Type B pancreatic cell (in vitro differentiated cells): ENCODE results near the gene TRPM3. TPM values are rescaled to one million over a fixed set of nuclear protein-coding genes. Genes with fewer than 3 reads are reported as not detected.

Experiments
- DNase-seq: peaks from one replicate; pipeline ENCODE4 v3.0.0; 2021; ENCODE audit warnings: mixed read lengths; ENCODE audit not compliant: unreplicated experiment; ENCODE audit errors: extremely low spot score
- H3K27ac Mint-ChIP-seq: 2 replicates; pipeline ENCODE4 v1.8.0; 2021; ENCODE audit warnings: mild to moderate bottlenecking, mixed read lengths
- H3K27me3 Mint-ChIP-seq: 2 replicates; pipeline ENCODE4 v1.8.0; 2021; ENCODE audit warnings: mixed read lengths
- H3K36me3 Mint-ChIP-seq: 2 replicates; pipeline ENCODE4 v1.8.0; 2021; ENCODE audit warnings: mixed read lengths
- H3K4me1 Mint-ChIP-seq: one replicate; pipeline ENCODE4 v1.8.0; 2021; ENCODE audit warnings: mixed read lengths; ENCODE audit not compliant: unreplicated experiment
- H3K4me3 Mint-ChIP-seq: 2 replicates; pipeline ENCODE4 v1.8.0; 2021; ENCODE audit warnings: mild to moderate bottlenecking, mixed read lengths
- H3K9me3 Mint-ChIP-seq: 2 replicates; pipeline ENCODE4 v1.8.0; 2021; ENCODE audit warnings: mixed read lengths
- total RNA-seq: library from RNA; stranded (reverse); gene quantifications from 2 replicates; pipeline ENCODE4 v1.2.1, GENCODE V29; 2021; ENCODE audit warnings: low replicate concordance
- TF ChIP-seq, protein P1 (sequence below): fragments of 200-600 bp; sonication (generic); conservative IDR thresholded peaks from 2 replicates; pipeline ENCODE4 v1.5.0; 2021; ENCODE audit warnings: antibody characterized with exemption, mild to moderate bottlenecking

TRPM3 gene
- total RNA-seq, 1 donor from 2014 or later: 17.0 TPM

DNA sequence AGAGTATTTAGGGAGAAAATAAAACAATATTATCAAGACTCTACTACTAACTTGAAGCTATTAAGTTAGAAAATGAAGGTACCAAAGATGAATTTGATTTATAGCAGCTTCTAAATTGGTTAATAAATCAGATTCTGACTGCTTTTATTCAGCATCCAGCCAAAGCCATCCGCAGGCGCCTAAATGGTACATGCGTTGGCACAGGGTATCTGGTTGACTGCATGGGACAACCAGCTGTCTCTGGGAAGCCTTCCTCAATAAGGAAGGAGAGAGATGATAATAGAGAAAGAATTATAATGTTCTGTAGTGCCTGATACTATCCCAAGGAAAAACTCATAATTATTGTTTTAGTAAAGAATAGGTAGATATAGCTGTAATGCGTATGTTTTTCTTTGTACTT is 9.1 kb upstream of the TRPM3 start:
- Mint-ChIP-seq H3K9me3 (no peaks in the 10 kb centered on the region), H3K36me3 (no peaks in the 10 kb centered on the region), H3K27ac (no peak overlapping the region), H3K4me1 (no peaks in the 10 kb centered on the region), H3K4me3 (no peak overlapping the region), H3K27me3 (no peaks in the 10 kb centered on the region)
- DNase-seq: no peak
- TF ChIP-seq, protein P1, sequence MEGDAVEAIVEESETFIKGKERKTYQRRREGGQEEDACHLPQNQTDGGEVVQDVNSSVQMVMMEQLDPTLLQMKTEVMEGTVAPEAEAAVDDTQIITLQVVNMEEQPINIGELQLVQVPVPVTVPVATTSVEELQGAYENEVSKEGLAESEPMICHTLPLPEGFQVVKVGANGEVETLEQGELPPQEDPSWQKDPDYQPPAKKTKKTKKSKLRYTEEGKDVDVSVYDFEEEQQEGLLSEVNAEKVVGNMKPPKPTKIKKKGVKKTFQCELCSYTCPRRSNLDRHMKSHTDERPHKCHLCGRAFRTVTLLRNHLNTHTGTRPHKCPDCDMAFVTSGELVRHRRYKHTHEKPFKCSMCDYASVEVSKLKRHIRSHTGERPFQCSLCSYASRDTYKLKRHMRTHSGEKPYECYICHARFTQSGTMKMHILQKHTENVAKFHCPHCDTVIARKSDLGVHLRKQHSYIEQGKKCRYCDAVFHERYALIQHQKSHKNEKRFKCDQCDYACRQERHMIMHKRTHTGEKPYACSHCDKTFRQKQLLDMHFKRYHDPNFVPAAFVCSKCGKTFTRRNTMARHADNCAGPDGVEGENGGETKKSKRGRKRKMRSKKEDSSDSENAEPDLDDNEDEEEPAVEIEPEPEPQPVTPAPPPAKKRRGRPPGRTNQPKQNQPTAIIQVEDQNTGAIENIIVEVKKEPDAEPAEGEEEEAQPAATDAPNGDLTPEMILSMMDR: no peak

DNA sequence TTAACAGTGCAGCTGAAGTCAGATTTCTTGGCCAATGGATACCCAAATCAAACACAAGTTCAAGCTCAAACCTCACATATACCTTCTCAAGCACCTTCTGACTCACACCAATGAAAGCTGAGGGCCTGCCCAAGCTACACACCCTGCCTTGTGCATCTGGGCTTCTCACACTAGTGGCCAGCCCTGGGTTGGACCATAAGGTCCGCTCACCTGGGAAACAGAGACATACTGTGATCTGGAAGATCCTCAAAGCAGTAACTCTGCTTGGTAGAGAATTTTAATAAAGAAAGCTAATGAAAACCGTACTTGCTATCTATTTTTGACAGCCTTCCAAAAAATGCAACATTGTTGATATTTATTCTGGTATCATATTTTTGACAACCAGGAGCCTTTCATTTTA is 7.4 kb upstream of the TRPM3 start:
- TF ChIP-seq, protein P1: no peak
- H3K4me1 Mint-ChIP-seq: peaks cover 4% of the 10 kb centered on the region
- no peak overlapping the region for H3K27ac Mint-ChIP-seq
- H3K9me3 Mint-ChIP-seq: no peaks in the 10 kb centered on the region
- no peak for DNase-seq
- no peaks in the 10 kb centered on the region for H3K36me3 Mint-ChIP-seq
- H3K4me3 Mint-ChIP-seq: no peak overlapping the region
- peaks cover 4% of the 10 kb centered on the region for H3K27me3 Mint-ChIP-seq

DNA sequence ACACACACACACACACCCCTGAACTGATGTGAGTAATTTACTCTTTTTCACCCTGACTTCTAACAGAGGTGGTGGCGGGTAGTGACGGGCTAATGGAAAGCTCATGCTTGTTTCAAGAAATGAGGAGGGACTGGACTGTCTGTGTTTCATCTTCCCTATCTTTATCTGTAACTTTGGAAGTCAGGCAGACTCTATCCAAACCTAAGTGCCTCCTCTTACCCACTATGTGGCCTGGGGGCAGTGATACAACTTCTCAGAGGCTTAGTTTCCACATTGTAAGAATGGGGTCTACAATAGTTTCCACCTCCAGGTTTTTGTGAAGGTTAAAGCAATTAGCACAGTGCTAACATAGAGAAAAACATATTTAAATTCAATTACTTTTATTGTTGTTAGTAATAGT is 5.9 kb upstream of the TRPM3 start:
- Mint-ChIP-seq H3K27me3 (peaks cover 17% of the 10 kb centered on the region), H3K9me3 (no peaks in the 10 kb centered on the region), H3K4me3 (no peak overlapping the region), H3K4me1 (peaks cover 9% of the 10 kb centered on the region), H3K36me3 (no peaks in the 10 kb centered on the region), H3K27ac (no peak overlapping the region)
- TF ChIP-seq, protein P1: no peak
- no peak for DNase-seq

DNA sequence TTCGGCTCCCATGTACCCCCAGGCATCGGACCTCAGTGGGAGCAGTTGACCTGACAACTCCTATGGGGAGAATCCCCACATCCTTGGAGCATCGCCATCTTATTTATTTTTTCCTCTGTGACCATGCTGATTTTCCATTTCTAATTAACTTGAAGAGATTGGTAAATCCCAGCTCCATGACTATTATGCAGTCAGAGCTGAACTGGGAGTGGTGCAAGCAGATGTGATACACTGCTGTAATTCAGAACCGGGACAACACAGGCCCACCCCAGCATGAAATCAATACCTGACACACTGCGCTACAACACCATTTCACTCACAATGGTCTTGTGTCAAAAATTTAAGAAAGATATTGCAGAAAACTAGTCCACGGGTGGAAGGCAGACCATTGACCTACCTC is 1.0 kb upstream of the TRPM3 start:
- H3K36me3 Mint-ChIP-seq: no peaks in the 10 kb centered on the region
- TF ChIP-seq, protein P1: no peak
- no peak overlapping the region for H3K27ac Mint-ChIP-seq
- peaks cover 20% of the 10 kb centered on the region for H3K4me1 Mint-ChIP-seq
- H3K9me3 Mint-ChIP-seq: no peaks in the 10 kb centered on the region
- DNase-seq: no peak
- peaks cover 48% of the 10 kb centered on the region for H3K27me3 Mint-ChIP-seq
- H3K4me3 Mint-ChIP-seq: peak overlapping the region; percentile 82

DNA sequence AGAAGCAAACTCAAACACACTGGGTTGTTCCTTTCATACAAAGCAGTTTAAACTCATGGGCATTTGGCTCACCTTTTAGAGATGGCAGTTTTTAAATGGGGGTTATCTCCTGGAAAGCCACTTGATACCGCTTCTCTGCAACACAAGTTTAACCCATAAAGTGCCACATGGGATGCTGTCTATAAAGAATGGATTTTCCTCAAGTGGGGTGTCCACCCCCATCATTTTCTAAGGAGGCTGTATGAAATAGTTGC is 528 bp upstream of the TRPM3 start:
- no peaks in the 10 kb centered on the region for H3K36me3 Mint-ChIP-seq
- peaks cover 48% of the 10 kb centered on the region for H3K27me3 Mint-ChIP-seq
- DNase-seq: no peak
- peak overlapping the region; percentile 82 for H3K4me3 Mint-ChIP-seq
- H3K27ac Mint-ChIP-seq: no peak overlapping the region
- H3K9me3 Mint-ChIP-seq: no peaks in the 10 kb centered on the region
- TF ChIP-seq, protein P1: no peak
- peaks cover 20% of the 10 kb centered on the region for H3K4me1 Mint-ChIP-seq

DNA sequence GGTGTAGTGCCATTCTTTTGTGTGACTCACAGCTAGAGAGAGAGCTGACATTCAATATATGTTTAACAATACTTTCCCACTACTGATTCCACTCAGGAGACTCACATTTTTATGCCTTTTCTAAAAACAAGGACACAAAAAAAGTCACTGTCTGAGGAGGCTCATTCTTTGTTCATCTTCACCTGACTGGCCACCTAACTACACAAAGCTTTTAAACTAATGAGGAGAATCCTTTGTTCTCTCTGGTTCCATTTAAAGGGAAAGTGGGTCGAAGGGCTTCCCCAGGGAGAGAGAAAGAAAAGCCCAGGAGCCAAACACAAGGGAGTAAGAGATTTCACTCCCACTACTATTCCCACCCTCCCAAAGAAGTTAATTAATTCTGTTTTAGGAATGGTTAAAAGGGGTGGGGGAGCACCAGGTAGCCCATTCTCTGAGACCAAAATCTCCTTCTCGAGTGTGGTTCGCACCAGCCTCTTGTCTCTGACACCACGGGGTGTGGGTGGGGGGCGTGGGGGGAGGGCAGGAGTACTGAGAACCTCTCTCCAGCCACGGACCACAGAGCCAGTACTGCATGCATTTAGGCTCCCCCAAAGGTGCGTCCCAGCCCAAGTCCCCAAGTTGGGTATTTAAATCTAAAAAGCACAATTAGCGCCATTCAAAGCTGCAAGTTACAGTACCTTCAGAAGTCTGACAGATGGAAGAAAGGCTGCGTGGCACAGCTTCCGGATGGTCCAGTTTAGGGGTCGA is 747 bp downstream of the TRPM3 start:
- DNase-seq: no peak
- no peaks in the 10 kb centered on the region for H3K9me3 Mint-ChIP-seq
- H3K27me3 Mint-ChIP-seq: peaks cover 48% of the 10 kb centered on the region
- H3K4me3 Mint-ChIP-seq: peak overlapping the region; percentile 82
- TF ChIP-seq, protein P1: no peak
- peaks cover 20% of the 10 kb centered on the region for H3K4me1 Mint-ChIP-seq
- H3K27ac Mint-ChIP-seq: no peak overlapping the region
- no peaks in the 10 kb centered on the region for H3K36me3 Mint-ChIP-seq
